ENCODE data around the gene CCBE1. TPM values are rescaled to one million over a fixed set of nuclear protein-coding genes. Genes with fewer than 3 reads are reported as not detected.
"Not testable (repeated sequence)": the region's sequence is repeated elsewhere in the genome, so short reads cannot be mapped to it uniquely, and the experiment has no call there.

Gene CCBE1
- total and polyA plus RNA-seq, 7 donors = 0.01 to 0.77 (median 0.14) TPM; not detected in 1

- Histone ChIP-seq H3K4me1 (no peaks in the 10 kb centered on the region), H3K4me3 (no peak overlapping the region), H3K9me3 (no peaks in the 10 kb centered on the region), H3K27me3 (ENCODE audit: insufficient read depth in 3 of 3, low read length in 2 of 3) (peaks cover 0 to 3% (median 0%) of the 10 kb centered on the region in 3 donors), H3K36me3 (ENCODE audit: insufficient read depth in 1 of 2, low read depth in 1 of 2) (no peaks in the 10 kb centered on the region), H3K27ac (no peak overlapping the region)
- WGBS, 3 donors = 16 to 21% (median 19%) methylated on average over 6 of the region's 6 CpGs
- DNase-seq (no peak), ATAC-seq (peak; percentile 28 to 74 (median 58))
- TF ChIP-seq, protein P1, sequence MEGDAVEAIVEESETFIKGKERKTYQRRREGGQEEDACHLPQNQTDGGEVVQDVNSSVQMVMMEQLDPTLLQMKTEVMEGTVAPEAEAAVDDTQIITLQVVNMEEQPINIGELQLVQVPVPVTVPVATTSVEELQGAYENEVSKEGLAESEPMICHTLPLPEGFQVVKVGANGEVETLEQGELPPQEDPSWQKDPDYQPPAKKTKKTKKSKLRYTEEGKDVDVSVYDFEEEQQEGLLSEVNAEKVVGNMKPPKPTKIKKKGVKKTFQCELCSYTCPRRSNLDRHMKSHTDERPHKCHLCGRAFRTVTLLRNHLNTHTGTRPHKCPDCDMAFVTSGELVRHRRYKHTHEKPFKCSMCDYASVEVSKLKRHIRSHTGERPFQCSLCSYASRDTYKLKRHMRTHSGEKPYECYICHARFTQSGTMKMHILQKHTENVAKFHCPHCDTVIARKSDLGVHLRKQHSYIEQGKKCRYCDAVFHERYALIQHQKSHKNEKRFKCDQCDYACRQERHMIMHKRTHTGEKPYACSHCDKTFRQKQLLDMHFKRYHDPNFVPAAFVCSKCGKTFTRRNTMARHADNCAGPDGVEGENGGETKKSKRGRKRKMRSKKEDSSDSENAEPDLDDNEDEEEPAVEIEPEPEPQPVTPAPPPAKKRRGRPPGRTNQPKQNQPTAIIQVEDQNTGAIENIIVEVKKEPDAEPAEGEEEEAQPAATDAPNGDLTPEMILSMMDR (IDR thresholded peaks at IDR 0.05) = no peak
- intact Hi-C loops (cut with DNase I) = no loop called here
Measured at GRCh38 chr18:59516356-59517155, 180.7 kb downstream of the CCBE1 start.

- H3K27ac ChIP-seq; H3K4me3 ChIP-seq; intact Hi-C loops (cut with DNase I); DNase-seq; H3K4me1 ChIP-seq; H3K27me3 ChIP-seq (ENCODE audit: insufficient read depth in 3 of 3, low read length in 2 of 3); H3K36me3 ChIP-seq (ENCODE audit: insufficient read depth in 1 of 2, low read depth in 1 of 2); ATAC-seq; H3K9me3 ChIP-seq: not testable (repeated sequence)
- 89 to 93% (median 90%) methylated on average over 6 of the region's 6 CpGs for WGBS, 3 donors
Measured at GRCh38 chr18:59515956-59516355, 181.3 kb downstream of the CCBE1 start.

DNA sequence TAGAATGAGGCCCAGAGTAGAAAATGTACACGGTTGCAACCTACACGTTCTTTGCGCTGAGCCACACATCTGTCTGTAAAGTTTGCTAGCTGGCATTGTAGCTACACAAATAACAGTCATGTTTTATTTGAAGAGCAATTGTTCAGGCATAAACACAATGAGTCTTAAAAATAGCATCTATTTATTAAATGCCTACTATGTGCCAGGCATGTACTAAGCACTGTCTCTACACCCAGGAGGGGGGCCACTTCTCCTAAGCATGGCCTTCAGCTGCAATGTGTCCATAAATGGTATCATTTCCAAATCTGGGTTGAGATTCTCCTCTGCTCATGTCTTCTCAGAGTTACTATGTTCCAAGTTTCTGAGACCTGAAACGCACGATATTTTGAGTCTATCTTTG, 182.1 kb downstream of the CCBE1 start:
- H3K36me3 ChIP-seq (ENCODE audit: insufficient read depth in 1 of 2, low read depth in 1 of 2) = no peaks in the 10 kb centered on the region
- intact Hi-C loops (cut with DNase I) = no loop called here
- H3K27ac ChIP-seq = no peak overlapping the region
- WGBS, 3 donors = 72 to 73% (median 72%) methylated on average over 5 of the region's 5 CpGs
- DNase-seq (no peak), ATAC-seq (no peak)
- H3K27me3 ChIP-seq (ENCODE audit: insufficient read depth in 3 of 3, low read length in 2 of 3) = peaks cover 0 to 3% (median 0%) of the 10 kb centered on the region in 3 donors
- TF ChIP-seq, protein P1 (IDR thresholded peaks at IDR 0.05) = no peak
- no peaks in the 10 kb centered on the region for H3K4me1 ChIP-seq
- H3K4me3 ChIP-seq = no peak overlapping the region
- H3K9me3 ChIP-seq = no peaks in the 10 kb centered on the region

- Histone ChIP-seq H3K27me3 (ENCODE audit: insufficient read depth in 3 of 3, low read length in 2 of 3) (peaks cover 0 to 3% (median 0%) of the 10 kb centered on the region in 3 donors), H3K9me3 (no peaks in the 10 kb centered on the region), H3K27ac (no peak overlapping the region), H3K4me1 (no peaks in the 10 kb centered on the region), H3K4me3 (no peak overlapping the region), H3K36me3 (ENCODE audit: insufficient read depth in 1 of 2, low read depth in 1 of 2) (no peaks in the 10 kb centered on the region)
- DNase-seq (peak; percentile 62 to 82), ATAC-seq (peak; percentile 21 to 77 (median 50))
- TF ChIP-seq, protein P1 (IDR thresholded peaks at IDR 0.05) = no peak
- intact Hi-C loops (cut with DNase I) = no loop called here
- 18 to 30% (median 23%) methylated on average over 13 of the region's 13 CpGs for WGBS, 3 donors
Measured at GRCh38 chr18:59514203-59514602, 183.0 kb downstream of the CCBE1 start.

DNA sequence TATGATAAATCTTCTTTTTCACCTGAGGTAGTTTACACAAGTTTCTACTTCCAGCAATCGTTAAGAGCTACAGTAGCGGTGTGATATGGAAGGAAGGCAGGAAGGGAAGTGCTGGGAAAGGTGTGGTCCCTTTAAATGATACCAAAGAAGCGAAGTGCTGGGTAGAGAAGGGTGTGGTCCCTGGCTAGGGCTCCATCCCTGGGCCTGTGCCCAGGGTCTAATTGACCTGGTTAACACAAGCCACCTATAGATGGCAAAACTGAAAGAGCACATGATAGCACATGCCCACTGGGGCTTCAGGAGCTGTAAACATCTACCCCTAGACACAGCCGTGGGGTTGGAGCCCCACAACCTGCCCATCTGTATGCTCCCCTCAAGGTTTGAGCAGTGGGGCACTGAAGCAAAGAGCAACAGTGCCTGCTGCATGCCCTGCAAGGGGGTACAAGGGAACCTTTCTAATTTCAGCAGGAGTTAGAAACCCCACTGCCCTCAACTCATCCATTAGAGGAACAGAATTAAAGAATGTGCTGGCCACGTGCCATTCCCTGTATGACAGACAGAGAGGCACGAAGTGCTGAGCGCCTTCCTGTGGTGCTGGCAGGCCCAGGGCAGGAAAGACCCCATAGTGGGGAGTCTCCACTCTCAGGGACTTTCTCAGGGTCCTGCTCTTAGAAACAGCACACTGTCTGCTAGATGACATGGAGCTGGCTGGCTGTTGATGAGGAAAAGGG, 185.0 kb downstream of the CCBE1 start:
- intact Hi-C loops (cut with DNase I) = no loop called here
- Histone ChIP-seq H3K27me3 (ENCODE audit: insufficient read depth in 3 of 3, low read length in 2 of 3) (peaks cover 0 to 3% (median 0%) of the 10 kb centered on the region in 3 donors), H3K36me3 (ENCODE audit: insufficient read depth in 1 of 2, low read depth in 1 of 2) (no peaks in the 10 kb centered on the region), H3K27ac (no peak overlapping the region), H3K9me3 (no peaks in the 10 kb centered on the region), H3K4me1 (no peaks in the 10 kb centered on the region), H3K4me3 (no peak overlapping the region)
- no peak for ATAC-seq
- DNase-seq = no peak
- WGBS, 3 donors = 68 to 70% (median 69%) methylated on average over 7 of the region's 7 CpGs
- TF ChIP-seq, protein P1 (IDR thresholded peaks at IDR 0.05) = no peak

Data from psoas muscle (tissue), 8 donors.